ENCODE results near the gene KRTAP1-1.
"Not testable (repeated sequence)": the region's sequence is repeated elsewhere in the genome, so short reads cannot be mapped to it uniquely, and the experiment has no call there.

KRTAP1-1 gene, protein sequence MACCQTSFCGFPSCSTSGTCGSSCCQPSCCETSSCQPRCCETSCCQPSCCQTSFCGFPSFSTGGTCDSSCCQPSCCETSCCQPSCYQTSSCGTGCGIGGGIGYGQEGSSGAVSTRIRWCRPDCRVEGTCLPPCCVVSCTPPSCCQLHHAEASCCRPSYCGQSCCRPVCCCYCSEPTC

GRCh38 chr17:41040783-41041571 is at the start of gene KRTAP1-1:
KRTAP1-1 (minus strand) TSS chr17:41041450; CDS start chr17:41041397, 53 bp downstream.
- not testable (repeated sequence) for DNase-seq (ENCODE audit: low read depth)

GRCh38 chr17:41088760-41089352 is 47.6 kb upstream of the KRTAP1-1 start:
- not testable (repeated sequence) for DNase-seq (ENCODE audit: low read depth)

GRCh38 chr17:41084100-41084856 is 43.0 kb upstream of the KRTAP1-1 start, which contains the start of gene KRTAP4-7:
KRTAP4-7 (plus strand) TSS chr17:41084150; CDS start chr17:41084207, 57 bp downstream.
- DNase-seq (ENCODE audit: low read depth) = not testable (repeated sequence)

- DNase-seq (ENCODE audit: low read depth) = not testable (repeated sequence)
Observed at GRCh38 chr17:41083427-41083826, 42.2 kb upstream of the KRTAP1-1 start.

DNA sequence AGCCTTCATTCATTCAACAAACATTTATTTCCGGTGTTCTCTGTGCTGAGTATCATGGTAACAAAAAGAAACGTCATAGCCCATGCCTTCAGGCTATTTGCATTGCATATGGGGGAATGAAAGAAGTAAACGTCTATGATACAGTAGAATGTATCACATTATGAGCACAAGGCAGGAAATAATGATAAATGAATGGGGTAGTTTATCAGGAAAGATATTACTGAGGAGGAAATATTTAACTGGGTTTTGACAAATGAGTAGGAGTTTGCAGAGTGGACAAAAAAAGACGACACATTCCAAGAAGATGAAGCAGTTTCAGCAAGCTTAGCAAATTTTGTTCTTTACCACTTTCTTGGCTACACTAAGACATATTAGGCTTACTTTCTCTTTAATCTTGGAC is 41.4 kb upstream of the KRTAP1-1 start:
- no peak for DNase-seq (ENCODE audit: low read depth)

- DNase-seq (ENCODE audit: low read depth) = no peak
Observed at GRCh38 chr17:41076788-41077187, 35.5 kb upstream of the KRTAP1-1 start.

DNA sequence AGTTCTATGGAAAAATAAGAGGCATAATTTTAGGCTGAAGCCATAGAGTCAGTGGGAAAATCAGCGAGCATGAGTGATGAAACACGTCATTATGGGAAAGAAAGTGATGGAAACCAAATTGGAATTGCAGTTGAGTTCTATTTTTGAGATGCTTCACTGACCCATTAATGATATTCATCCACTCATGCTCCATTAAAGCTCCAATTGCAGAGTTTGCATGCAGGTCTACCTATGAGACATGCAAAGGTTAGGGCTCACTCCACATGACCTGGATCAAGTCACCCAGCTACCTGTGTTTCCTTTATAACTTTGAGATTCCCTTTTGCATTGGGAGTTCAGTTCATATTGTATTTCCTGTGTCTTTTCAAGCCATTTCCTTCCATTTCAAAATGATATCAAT is 32.4 kb upstream of the KRTAP1-1 start:
- no peak for DNase-seq (ENCODE audit: low read depth)

GRCh38 chr17:41071606-41072360 is 30.5 kb upstream of the KRTAP1-1 start:
- DNase-seq (ENCODE audit: low read depth) = no peak

DNA sequence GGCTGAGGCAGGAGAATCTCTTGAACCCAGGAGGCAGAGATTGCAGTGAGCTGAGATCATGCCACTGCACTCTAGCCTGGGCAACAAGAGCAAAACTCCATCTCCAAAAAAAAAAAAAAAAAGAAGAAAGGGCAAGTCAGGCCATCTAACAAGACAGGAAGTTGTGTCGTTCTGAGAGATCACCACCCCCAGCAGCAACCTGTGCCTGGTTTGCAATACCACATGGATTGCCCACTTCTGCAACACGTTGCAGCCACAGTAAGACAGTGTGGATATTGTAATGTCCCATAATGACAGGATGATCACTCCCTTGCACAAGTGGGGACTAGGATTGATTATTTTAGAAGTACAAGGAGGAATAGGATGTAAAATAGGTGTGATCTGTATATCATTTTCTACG is 27.8 kb upstream of the KRTAP1-1 start:
- DNase-seq (ENCODE audit: low read depth) = no peak

- DNase-seq (ENCODE audit: low read depth) = no peak
Observed at GRCh38 chr17:41067281-41067680, 26.0 kb upstream of the KRTAP1-1 start.

DNA sequence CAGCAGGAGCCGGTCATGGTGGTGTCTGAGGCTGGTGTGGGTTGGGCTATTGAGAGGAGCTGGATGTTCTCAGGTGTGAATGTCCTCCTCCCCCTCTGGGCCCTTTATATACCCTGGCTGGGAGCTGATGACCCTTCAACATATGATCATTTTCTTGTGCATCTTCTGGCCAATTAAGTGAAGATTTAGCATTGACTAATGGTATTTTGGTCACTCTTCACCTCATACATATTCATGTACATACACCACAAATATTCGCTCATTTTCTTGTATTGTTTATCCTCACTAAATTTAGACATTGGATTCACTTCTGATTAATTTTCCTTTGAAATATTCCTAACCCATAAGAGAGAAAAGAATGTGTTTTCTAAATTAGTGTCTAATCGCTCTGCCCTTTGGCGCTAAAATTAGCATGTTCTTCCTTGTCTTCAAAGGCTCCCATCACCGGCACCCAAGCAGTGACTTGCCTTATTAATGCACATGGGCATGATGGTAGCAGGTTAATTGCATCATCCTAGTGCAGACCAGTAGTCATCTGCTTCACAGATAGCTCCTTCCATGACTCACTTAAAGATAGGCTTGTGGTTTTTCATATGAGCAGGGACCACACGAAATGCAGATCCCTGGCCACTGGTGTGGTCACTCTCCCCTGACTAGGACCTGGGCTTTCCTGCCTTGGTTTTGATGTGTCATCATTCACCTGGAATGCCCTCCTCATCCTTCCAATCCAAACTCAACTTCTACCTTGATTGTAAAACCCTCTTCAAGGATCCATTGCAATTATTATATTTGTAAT is 24.8 kb upstream of the KRTAP1-1 start, which contains the start of gene KRTAP2-4:
Gene KRTAP2-4, minus strand, starts transcription at position 51 of the 796 bp plus-strand sequence. Its CDS starts 34 bp downstream, at position 17.
- no peak for DNase-seq (ENCODE audit: low read depth)

DNA sequence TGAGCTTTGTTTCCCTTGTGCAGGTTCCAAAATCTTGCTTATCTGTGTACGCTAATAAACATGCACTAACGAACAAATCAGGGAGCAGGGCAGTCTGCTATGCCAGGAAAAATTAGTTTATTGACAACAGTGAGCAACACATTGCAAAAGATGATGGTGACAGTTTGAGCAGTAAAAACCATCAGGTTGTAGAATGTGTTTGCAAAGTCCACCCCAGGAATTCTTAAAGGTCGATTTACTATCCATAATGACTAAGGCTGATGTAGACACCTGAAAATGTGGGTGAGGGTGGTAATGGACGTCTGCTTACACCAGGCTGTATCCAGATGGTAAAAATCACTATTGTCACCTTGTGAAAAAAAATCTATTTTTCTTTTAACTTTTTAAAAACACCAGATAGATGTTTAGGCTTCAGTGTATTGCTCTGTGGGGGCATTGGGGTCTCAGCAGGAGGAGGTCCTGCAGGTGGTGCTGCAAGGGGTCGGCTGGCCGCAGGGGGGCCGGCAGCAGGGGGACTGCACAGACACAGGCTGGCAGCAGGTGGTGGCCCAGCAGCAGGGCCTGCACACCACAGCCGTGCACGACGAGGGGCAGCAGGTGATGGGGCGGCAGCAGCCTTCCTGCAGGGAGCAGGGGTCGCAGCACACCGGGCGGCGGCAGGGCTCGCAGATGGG is 23.9 kb upstream of the KRTAP1-1 start:
- DNase-seq (ENCODE audit: low read depth) = not testable (repeated sequence)

DNA sequence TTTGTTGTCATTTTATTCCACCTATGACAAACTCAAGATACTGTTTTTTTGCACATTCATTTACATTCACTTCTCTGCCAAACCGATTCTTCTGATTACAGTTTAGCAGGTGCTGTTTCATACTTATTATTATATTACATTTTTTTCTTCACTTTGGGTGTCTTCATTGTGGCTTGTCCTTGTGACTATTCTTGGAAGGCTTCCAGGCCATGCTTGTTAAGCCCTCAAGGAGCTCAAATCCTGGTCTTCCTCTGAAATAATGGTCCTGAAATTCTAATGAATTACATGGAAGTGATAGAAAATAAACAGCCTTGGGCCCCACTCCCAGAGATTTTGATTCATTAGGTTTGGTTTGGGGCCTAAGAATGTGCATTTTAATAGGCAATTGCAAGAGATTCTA is 23.1 kb upstream of the KRTAP1-1 start:
- DNase-seq (ENCODE audit: low read depth) = no peak

- DNase-seq (ENCODE audit: low read depth) = no peak
Observed at GRCh38 chr17:41063449-41063848, 22.2 kb upstream of the KRTAP1-1 start.

DNA sequence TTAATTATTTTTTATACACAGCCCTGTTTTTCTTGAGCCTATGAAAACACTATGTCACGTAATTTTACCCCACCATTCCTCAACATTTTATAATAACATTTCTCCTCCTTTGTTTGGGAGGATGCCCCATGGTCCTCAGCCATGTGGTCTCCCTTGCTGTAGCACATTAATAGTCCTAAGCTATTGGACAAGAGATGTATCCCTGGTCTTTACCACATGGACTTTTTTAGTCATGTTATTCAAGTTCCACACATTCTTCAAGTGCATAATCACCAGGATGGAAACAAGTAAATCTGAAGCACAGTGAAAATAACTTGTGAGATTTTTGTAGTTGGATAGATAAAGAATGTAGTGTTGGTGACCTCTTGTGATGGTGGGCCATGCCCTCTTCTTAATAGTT is 20.7 kb upstream of the KRTAP1-1 start:
- no peak for DNase-seq (ENCODE audit: low read depth)

- DNase-seq (ENCODE audit: low read depth) = peak; percentile 88
Observed at GRCh38 chr17:41060052-41060604, 18.9 kb upstream of the KRTAP1-1 start, which contains the start of gene KRTAP2-3. KRTAP2-3 (minus strand) TSS chr17:41060114; CDS start chr17:41060050, 64 bp downstream.

GRCh38 chr17:41059276-41060051 is 18.2 kb upstream of the KRTAP1-1 start:
- DNase-seq (ENCODE audit: low read depth) = not testable (repeated sequence)

DNA sequence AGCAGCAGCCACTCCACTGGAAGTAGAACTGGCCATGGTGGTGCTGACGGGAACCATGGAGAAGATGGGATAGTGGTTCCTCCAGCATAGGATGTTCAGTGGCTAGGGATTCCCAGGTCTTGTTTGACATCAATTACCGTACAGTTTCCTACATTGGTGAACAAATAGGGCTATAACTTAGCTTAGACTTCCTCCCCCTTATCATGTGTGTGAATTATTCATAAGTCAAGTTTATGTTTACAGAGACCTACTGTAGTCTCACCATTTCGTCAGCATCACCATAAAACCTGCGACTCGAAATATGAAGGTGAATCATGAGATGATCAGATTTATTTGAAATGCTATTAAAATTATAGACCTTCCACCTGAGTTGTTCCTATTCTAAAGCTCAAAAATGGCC is 17.5 kb upstream of the KRTAP1-1 start:
- no peak for DNase-seq (ENCODE audit: low read depth)

GRCh38 chr17:41057547-41057946 is 16.3 kb upstream of the KRTAP1-1 start:
- no peak for DNase-seq (ENCODE audit: low read depth)

All from HS-27A (cell line).